NB4 (cell line): ENCODE results near the gene SYTL2.

ENCODE experiments used
- DNase-seq: peaks from one replicate; pipeline ENCODE4 v3.0.0; 2010; ENCODE audit warnings: low read depth
- H3K4me3 ChIP-seq: one replicate; pipeline ENCODE4 v1.5.1; 2011; ENCODE audit warnings: mild to moderate bottlenecking, low read depth, low read length, moderate library complexity
- CTCF ChIP-seq: IDR thresholded peaks from one replicate; pipeline ENCODE4 v1.5.1; 2012; ENCODE audit warnings: low read depth, low read length
- MYC ChIP-seq: IDR thresholded peaks from 2 replicates; pipeline ENCODE4 v1.6.1; 2011; ENCODE audit warnings: low read depth, low read length
- POLR2A ChIP-seq: IDR thresholded peaks from 2 replicates; pipeline ENCODE4 v1.6.1; 2011; ENCODE audit warnings: mild to moderate bottlenecking; ENCODE audit not compliant: insufficient read length; ENCODE audit errors: extremely low read depth
- TF ChIP-seq, protein P1 (sequence below): IDR thresholded peaks from 2 replicates; pipeline ENCODE4 v1.6.1; 2011; ENCODE audit warnings: low read depth, low read length

Gene SYTL2

GRCh38 chr11:85848556-85848955 lies 37.6 kb upstream of the SYTL2 start:
- TF ChIP-seq POLR2A (no peak), CTCF (no peak), MYC (no peak)
- TF ChIP-seq, protein P1, sequence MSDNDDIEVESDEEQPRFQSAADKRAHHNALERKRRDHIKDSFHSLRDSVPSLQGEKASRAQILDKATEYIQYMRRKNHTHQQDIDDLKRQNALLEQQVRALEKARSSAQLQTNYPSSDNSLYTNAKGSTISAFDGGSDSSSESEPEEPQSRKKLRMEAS = no peak
- no peak for DNase-seq
- no peak overlapping the region for H3K4me3 ChIP-seq

GRCh38 chr11:85848006-85848405 lies 37.1 kb upstream of the SYTL2 start:
- TF ChIP-seq CTCF (no peak), POLR2A (no peak), MYC (no peak)
- TF ChIP-seq, protein P1 = no peak
- H3K4me3 ChIP-seq = no peak overlapping the region
- DNase-seq = no peak

GRCh38 chr11:85847436-85847835 lies 36.5 kb upstream of the SYTL2 start:
- H3K4me3 ChIP-seq = no peak overlapping the region
- no peak for DNase-seq
- TF ChIP-seq, protein P1 = no peak
- TF ChIP-seq CTCF (no peak), MYC (no peak), POLR2A (no peak)

- no peak for DNase-seq
- TF ChIP-seq, protein P1 = no peak
- TF ChIP-seq POLR2A (no peak), MYC (no peak), CTCF (no peak)
- no peak overlapping the region for H3K4me3 ChIP-seq
Measured at GRCh38 chr11:85845124-85845631, 34.2 kb upstream of the SYTL2 start.

- no peak for TF ChIP-seq MYC
- TF ChIP-seq POLR2A = no peak
- TF ChIP-seq, protein P1 = no peak
- no peak for TF ChIP-seq CTCF
- peak; percentile 19 for DNase-seq
- no peak overlapping the region for H3K4me3 ChIP-seq
Measured at GRCh38 chr11:85844439-85845123, 33.6 kb upstream of the SYTL2 start.
